ENCODE data around the gene CCDC70.

CCDC70 gene

DNA sequence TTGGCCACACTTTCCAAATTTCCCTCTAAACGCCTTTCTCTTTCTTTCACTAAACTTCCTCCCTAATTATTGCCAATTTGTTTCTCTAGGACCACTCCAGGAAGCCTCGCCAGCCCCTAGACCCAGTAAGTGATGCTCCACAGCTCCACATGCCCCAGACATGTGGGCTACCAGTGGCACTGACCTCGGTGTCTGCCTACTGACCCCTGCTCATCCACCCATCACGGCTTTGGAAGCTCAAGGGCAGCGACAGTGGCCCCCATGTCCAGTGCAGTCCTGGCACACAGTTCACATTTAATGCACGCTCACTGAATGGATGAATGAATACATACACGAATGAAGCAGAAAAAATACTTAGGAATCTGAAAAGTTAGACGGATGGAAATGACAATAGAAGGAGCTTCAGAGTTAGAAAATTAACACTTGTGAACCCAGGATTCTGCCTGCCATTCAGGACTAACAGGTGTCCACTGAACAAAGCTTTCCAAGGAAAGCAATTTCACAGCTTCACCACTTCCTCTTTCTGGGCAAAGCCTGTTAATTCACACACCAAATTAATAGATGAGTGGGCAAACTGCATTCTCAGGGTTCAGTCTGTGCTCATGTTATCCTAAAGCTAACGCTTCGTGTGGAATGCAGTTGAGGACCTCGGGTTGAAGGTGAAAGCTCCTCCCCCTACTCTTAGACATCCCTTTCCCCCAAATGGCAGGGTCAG, 50.9 kb downstream of the CCDC70 start:
- no peak overlapping the region for H3K4me3 ChIP-seq (replicated peaks; ENCODE audit: low read depth, low read length)
- TF ChIP-seq, protein P1, sequence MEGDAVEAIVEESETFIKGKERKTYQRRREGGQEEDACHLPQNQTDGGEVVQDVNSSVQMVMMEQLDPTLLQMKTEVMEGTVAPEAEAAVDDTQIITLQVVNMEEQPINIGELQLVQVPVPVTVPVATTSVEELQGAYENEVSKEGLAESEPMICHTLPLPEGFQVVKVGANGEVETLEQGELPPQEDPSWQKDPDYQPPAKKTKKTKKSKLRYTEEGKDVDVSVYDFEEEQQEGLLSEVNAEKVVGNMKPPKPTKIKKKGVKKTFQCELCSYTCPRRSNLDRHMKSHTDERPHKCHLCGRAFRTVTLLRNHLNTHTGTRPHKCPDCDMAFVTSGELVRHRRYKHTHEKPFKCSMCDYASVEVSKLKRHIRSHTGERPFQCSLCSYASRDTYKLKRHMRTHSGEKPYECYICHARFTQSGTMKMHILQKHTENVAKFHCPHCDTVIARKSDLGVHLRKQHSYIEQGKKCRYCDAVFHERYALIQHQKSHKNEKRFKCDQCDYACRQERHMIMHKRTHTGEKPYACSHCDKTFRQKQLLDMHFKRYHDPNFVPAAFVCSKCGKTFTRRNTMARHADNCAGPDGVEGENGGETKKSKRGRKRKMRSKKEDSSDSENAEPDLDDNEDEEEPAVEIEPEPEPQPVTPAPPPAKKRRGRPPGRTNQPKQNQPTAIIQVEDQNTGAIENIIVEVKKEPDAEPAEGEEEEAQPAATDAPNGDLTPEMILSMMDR (IDR thresholded peaks at IDR 0.05; ENCODE audit: low read length, missing control alignments), result no peak
- DNase-seq (ENCODE audit: low read depth), result no peak

DNA sequence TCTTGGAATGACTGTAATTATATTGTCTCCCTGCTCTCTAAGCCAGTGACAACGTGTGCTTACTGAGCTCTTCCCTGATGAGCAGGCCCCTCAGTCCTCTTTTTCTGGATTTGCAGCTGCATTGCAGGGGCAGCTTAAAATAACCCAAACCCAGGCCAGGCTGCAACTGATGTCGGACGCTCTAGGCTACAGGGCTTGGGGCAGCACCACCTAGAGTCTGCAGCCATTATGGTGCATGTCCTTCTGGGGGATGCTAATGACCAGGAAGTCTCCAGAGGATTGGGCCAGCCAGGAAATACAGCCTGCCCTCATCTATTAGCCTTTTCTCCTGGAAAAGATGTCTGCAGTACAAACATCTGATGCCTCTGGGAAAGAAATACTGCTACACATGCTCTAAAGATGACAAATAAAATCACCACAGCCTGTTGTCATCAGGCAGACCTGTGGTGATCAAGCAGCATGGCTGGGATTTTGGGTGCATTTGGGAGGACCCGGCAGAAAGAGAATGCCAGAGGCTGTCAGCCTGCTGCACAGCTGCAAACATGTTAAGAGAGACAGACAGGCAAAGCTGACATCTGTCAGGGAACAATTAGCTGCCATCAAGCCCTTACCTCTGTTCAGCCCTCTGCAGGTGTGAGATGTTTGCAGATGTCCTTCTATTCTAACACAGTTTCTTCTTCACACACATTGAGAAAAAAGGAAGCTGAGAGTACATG, 51.8 kb downstream of the CCDC70 start:
- TF ChIP-seq, protein P1 (IDR thresholded peaks at IDR 0.05; ENCODE audit: low read length, missing control alignments), result no peak
- DNase-seq (ENCODE audit: low read depth), result no peak

DNA sequence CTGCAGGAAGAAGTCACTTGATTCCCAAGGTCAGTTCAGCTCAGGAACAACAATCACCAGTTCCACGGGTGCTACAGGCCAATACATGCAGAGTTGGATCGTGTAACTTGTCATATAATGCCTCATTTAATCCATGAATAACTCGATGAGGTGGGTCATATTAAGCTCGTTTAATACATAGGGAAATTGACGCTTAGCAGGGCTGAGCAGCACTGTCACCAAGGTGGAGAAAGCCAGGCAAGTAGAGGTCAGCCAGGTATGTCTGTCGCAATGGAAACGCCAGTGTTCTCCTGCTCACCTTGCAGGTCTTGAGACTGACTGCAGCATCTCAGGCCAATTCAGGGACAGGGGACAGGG, 52.3 kb downstream of the CCDC70 start:
- H3K4me3 ChIP-seq (replicated peaks; ENCODE audit: low read depth, low read length), result no peak overlapping the region
- DNase-seq (ENCODE audit: low read depth), result no peak
- TF ChIP-seq, protein P1 (IDR thresholded peaks at IDR 0.05; ENCODE audit: low read length, missing control alignments), result no peak

More for the DNA sequence above, 51.8 kb downstream of the CCDC70 start:
- H3K4me3 ChIP-seq (replicated peaks; ENCODE audit: low read depth, low read length), result no peak overlapping the region

Measured in fibroblast of pulmonary artery (primary cell).